MV-4-11 (cell line): ENCODE data around the gene ACTG2.
"Not testable (repeated sequence)": the region's sequence is repeated elsewhere in the genome, so short reads cannot be mapped to it uniquely, and the experiment has no call there.

Experiments
- DNase-seq: peaks from one replicate; lab custom pipeline; 2025; lab: John Stamatoyannopoulos, UW

The ACTG2 gene

DNA sequence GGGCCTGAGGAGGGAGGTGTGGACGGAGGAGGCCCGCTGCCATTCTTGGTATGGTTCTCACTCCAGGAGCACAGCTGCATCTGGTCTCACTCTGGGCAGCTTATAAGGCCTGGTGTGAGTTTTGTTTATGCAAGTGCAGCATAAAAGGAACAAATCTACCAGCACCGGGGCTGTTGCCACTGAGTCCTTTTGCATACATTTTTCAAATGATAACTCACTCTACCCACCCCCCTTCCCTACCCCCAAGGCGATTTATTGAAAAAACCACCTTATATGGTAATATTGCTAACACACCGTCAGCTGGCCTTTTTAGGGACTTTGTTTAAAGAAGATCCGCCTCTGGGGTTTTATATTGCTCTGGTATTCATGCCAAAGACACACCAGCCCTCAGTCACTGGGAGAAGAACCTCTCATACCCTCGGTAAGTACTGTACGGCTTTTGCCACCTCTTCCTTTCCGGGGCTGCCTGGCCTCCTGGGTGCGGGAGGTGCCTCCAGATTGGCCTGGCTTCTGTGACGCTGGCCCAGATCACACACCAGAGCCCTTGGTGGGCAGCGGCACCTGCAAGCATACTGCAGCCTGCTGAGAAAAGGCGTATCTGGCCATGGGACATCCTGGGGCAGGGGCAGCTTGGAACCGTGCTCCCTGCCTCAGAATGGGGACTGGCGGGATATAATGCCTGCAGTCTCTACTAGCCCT is at the start of gene ACTG2:
Gene ACTG2 (plus strand): TSS at position 378 of the 699 bp plus-strand sequence. CDS start 8,304 bp downstream, outside the sequence.
- DNase-seq = no peak

DNA sequence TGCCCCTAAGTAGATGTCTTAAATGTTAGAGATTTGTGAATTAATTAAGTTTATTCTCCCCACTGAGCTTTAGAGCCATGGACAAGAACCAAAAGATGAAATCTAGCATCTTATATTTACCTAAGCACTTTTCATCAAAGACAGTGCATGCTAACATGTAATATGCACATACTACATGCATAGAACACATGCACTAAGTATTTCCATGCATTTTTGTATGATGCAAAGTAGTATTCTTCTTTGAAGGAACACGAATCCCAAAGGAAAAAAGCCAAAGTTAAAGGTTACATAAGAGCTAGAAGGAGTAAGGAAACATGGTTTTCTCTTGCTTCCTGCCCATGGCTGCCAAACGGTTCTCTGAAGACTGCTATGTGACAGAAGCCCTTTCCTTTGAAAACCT is 48.7 kb upstream of the ACTG2 start:
- no peak for DNase-seq

DNA sequence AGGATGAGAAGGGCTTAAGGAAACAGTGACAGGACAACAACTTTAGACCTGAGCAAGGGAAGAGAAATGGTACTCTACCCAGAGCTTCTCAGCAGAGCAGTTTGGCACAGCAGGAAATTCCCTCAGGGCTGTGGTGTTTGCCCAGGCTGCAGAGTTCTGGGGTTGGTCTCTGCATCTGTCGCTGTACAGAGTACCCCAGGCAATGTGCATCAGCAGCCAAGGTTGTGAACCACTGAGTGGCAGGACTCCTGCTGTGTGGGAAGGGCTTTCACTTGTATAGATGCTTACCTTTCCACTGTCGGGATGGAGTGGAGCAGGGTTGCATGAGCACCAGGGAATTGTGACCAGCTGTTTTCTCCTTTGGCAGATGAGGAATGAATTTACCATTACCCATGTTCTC is 42.8 kb upstream of the ACTG2 start:
- DNase-seq = no peak

DNA sequence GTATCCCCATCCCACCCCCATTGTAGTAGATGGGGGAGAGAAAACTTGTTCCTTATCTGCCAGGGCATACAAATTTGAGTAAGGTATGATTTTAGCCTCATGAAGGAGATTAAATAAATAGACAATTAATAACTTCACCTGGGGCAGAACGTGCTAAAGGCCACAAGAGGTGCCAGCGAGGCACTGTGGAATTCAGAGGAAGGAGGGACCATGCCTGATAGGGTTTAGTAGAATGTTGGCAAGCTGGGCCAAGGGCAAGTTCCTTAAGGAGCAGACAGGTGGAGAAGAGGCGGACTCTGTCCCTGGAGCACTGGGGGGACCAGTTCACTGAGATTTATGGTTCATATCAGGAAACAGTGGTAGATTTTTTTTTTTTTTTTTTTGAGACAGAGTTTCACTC is 41.5 kb upstream of the ACTG2 start:
- no peak for DNase-seq

DNA sequence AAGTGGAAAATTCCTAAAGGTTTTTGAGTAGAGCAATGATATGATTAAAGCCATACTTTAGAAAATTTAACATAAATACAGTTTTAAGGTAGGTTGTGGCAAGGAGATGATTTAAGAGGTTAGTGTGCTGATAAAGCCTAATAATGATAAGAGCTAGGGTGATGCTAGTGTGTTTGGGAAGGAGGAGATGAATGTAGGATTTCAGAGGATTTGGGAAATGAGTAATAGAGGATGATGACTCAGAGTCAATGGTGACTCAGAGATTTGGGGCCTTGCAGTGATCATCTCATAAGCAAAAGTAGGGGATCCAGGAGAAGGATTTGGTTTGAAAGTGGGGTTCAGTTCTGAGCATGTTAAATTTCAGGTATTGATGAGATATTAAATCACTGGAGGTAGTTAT is 40.8 kb upstream of the ACTG2 start:
- no peak for DNase-seq

DNA sequence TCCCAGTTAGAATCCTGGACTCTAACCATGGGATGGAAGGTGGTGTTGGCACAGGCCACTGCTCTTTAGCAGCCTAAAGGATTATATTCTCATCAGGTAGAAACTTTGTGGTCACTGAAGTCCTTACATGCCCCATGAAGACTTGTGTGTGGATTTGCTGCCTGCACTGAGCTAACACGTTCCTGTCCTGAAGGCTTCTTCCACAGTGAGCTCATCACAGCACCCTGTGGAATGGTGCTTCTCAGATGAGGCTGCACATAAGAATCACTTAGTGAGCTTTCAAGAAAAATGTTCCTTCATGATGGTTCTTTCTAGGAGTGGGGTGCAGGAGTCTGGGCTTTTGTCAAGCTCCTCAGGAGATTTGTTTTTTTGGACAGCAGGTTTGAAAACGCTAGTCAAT is 37.3 kb upstream of the ACTG2 start:
- no peak for DNase-seq

DNA sequence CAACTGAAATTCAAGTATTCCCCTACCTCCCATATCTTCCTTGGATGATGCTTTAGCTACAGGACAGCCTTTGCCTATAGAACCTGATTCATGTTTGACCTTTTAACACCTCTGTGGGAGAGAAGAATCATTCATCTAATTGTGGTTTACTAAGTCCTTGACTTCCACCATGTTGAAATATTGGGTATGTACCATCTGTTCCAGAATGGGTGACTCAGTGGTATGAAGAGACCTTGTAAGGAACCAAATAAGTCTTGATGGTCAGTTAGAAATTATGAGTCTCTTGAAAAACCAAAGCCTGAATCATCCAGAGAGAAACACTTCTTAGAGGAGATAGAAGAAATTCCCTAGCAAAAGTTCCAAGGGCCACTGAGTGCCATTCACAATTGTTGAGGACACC is 36.6 kb upstream of the ACTG2 start:
- DNase-seq = peak; percentile 22

DNA sequence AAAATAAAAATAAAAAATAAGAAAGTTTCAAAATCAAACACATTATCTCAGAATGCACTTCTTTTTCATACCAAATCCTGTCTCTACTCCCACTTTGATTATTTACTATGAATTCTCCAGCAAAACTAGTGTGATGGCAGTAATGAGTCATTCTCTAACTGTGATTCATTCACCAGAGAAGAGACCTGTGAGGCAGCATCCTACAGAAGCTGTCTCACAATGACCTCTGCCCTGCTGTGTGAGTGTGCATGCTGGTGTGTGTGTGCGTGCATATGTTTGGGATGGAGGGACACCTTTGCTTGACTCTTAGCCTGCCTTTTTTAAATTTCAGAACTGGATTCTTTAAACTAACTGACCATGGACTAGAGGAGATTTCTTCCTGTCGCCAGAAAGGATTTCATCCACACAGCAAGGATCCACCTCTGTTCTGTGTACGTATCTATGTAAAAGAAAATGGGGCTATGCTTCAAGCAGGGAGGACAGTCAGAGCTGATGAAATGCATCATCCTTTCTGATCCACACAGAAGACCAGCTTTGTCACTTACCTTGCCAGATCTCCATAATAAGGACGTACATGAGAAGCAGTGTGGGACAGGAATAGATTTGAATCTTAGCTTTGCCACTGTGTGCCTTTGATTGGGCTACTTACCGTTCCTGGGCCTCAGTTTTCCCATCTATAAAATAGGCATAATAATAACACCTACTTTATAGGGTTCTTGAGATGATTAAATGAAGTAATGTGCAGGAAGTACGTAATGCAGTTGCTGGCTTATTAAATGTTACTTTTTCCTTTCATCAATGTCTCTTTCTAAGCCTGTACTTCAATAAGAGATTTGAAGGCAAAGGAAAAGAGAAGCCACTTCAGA is 32.9 kb upstream of the ACTG2 start:
- DNase-seq = peak; percentile 10

DNA sequence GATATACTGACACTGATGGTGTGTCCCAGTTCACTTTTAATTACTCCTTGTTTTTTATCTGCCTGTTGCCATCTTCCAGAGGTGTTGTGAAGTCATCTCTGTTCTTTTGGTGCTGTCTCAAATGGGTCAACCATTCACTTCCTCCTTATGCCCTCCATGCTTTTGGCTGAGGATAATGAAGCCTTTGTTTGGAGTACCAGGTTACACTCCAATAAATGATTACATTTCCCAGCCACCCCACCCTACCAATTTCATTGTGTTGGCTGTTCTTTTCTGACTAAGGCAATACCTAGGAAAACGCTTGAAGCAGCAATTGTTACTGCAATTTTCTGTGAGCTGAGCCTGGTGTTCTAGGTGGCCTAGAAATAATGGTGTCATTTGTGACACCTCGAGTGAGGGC is 29.8 kb upstream of the ACTG2 start:
- no peak for DNase-seq

DNA sequence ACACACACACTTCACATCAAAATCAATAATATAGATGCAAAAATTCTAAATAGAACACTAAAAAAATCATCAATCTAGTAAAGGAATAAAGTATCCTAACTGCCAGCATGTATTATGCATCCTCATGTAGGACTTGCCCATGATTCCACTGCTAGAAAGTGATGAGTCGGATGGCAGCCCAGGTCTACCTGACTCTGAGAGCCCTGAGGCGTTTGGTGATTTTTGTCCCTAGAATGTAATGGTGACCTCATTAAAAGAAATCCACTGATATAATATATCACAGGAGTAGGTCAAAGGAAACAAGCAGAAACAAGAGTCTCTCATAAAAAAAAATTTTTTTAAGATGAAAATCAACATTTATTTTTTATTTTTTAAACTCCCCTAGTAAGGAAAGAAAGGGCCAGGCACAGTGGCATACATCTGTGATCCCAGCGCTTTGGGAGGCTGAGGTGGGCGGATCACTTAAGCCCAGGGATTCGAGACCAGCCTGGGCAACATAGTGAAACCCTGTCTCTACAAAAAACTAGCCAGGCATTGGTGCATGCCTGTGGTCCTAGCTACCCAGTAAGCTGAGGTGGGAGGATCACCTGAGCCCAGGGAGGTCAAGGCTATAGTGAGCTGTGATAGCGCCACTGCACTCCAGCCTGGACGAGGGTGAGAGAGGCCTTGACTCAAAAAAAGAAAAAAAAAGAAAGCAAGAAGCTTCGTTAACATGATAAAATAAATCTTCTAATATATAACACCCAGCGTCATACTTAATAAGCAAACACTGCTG is 24.4 kb upstream of the ACTG2 start:
- DNase-seq = no peak

DNA sequence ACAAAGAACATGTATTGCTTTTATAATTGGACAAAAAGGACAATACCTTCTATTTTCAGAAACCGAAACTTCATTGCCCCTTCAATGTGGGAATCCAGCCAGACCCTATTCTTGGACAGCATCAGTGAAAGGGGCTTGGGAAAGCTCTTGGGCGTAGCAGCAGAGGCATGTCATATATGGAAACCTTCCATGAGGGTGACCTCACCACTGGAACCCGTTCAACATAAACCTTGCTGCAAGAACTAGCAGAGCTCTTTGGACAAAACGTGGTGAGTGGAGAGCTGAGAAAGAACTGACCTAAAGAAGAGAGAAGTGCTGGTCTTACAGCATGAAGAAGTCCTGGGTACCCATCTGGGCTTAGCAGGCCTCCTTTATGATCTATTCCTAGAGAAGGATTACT is 22.7 kb upstream of the ACTG2 start:
- no peak for DNase-seq

DNA sequence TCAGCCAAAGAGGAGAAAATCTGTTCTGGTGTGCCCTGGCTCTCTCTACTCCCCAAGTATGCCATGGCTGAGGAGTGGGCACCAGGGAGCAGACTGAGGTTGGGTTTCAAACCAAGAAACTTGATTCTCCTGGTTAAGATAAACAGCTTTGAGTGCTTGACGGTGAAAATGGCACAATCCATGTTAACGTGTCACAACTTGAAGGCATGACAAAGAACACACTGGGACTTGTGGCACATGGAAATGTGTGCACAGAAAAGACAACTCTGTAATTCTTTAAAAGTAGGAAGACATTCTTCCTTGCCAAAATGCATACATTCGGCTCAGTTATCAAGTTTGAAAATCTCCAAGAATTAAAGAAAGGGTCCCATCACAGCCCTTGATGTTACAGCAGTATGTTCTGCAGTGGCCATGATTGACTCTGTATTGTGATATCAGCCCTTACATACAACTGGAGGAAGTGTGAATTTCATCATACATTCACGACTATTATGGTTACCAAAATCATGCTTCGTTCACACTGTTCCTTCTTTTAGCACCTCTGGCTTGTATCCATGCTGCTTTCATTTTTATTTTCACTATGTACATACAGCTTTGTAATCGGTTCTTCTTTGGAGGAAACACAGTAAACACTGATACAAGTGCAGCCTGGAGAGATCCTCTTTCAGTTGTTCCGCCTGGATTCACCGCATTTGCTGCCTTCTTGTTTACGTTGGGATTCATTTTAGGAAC is 15.6 kb upstream of the ACTG2 start:
- DNase-seq = peak; percentile 92

DNA sequence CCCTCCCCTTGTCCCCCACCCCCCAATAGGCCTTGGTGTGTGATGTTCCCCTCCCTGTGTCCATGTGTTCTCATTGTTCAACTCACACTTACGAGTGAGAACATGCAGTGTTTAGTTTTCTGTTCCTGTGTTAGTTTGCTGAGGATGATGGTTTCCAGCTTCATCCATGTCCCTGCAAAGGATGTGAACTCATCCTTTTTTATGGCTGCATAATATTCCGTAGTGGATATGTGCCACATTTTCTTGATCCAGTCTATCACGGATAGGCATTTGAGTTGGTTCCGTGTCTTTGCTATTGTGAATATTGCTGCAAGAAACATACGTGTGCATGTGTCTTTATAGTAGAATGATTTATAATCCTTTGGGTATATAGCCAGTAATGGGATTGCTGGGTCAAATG is 14.8 kb upstream of the ACTG2 start:
- DNase-seq = not testable (repeated sequence)

DNA sequence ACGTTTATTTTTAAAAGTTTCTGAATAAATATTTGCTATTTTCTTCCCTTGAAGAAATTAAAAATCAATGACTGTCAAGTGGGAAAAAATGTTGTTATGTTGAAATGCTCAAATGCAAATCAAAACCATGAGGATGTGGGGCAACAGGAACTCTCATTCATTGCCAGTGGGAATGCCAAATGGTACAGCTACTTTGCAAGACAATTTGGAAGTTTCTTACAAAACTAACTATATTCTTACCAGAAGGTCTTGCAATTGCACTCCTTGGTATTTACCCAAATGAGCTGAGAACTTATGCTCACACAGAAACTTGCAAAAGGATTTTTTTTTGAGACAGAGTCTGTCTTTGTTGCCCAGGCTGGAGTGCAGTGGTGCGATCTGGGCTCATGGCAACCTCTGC is 7.4 kb upstream of the ACTG2 start:
- no peak for DNase-seq

DNA sequence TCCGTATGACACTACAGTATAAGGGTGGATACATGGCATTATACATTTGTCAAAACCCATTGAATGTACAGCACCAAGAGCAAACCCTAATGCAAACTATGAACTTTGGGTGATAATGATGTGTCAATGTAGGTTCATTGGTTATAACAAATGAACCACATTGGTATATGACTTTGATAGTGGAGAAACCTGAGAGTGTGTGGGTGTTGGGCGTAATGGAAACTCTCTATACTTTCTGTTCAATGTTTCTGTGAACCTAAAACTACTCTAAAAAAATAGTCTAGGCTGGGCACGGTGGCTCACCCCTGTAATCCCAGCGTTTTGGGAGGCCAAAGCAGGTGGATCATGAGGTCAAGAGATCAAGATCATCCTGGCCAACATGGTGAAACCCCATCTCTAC is 6.5 kb upstream of the ACTG2 start:
- no peak for DNase-seq

DNA sequence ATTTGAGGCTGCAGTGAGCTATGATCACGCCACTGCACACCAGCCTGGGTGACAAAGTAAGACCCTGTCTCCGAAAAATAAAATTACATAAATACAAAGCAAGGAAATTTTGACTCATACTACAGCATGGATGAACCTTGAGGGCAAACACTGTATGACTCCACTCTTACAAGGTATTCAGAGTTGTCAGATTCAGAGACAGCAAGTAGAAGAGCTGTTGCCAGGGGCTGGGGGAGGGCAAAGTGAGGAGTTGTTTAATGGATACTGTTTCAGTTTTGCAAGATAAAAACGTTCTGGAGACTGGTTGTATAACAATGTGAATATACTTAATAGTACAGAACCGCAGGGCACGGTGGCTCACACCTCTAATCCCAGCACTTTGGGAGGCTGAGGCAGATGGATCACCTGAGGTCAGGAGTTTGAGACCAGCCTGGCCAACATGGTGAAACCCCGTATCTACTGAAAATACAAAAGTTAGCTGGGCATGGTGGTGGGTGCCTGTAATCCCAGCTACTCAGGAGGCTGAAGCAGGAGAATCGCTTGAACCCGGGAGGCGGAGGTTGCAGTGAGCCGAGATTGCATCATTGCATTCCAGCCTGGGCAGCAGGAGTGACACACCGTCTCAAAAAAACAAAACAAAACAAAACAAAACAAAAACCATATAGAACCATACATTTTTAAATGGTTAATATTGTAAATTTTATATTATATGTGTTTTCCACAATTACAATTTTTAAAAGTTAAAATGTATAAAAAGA is 5.0 kb upstream of the ACTG2 start:
- DNase-seq = not testable (repeated sequence)

DNA sequence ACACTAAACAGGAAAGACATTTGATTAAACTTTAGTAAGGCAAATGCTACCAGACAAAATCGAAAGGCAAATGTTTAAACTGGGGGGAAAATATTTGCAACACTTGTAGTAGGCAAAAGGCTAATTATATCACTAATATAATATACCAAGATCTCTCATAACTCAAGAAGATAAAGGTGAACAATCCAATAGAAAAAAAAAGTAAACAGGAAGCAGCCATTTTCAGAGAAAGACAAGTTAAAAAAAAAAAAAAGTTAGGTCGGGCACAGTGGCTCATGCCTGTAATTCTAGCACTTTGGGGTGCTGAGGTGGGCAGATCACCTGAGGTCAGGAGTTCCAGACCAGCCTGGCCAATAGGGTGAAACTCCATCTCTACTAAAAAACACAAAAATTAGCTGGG is 4.4 kb upstream of the ACTG2 start:
- no peak for DNase-seq

DNA sequence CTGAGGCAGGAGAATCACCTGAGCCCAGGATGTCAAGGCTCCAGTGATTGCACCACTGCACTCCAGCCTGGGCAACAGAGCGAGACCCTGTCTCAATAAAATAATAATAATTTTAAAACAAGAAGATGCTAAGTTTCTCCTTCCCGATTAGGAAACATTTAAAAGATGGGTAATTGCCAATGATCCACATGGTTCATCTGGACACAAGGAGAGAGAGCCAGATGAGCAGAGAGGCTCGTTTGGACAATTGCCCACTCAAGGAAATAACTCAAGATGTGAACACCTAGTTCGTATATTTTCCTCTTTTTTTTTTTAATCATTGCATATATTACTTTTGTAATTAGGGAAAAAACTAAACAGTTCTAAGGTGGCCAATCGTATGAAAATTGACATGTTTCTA is 3.6 kb upstream of the ACTG2 start:
- no peak for DNase-seq

DNA sequence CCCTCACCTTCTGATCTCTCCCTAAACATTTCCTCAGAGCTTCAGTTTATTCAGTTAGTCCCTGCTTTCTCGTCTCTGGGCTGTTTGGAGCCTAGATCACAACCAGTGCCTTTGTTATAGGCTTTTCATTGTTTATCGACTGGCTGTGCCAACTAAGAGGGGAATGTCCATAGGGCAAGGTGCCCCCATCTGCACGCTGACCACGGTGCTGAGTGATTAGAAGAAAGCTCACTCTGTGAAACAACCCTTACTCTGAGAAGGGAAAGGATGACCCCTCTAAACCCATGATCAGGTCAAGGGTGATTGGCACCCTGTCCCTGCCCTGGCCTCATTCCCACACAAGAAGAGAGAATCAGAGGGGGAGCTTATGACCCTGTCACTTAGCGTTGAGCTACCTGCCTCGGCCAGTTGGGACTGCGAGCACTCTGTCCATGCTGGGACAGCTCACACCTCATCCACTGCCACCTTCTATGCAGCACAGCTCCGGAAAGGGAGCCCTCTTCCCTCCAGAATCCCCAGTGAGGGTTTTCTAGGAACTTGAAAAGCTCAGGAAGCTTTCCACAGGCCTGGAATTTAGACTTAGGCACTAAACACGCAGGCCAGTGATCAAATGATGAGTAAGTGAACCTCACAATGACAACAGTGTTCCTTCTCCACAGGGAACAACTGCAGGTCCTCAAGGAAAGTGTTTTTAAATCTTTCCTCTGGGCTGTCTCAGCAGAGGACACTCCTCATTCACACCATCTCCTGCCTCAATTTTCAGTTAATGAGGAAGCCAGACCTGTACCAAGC is 2.3 kb upstream of the ACTG2 start:
- DNase-seq = no peak

DNA sequence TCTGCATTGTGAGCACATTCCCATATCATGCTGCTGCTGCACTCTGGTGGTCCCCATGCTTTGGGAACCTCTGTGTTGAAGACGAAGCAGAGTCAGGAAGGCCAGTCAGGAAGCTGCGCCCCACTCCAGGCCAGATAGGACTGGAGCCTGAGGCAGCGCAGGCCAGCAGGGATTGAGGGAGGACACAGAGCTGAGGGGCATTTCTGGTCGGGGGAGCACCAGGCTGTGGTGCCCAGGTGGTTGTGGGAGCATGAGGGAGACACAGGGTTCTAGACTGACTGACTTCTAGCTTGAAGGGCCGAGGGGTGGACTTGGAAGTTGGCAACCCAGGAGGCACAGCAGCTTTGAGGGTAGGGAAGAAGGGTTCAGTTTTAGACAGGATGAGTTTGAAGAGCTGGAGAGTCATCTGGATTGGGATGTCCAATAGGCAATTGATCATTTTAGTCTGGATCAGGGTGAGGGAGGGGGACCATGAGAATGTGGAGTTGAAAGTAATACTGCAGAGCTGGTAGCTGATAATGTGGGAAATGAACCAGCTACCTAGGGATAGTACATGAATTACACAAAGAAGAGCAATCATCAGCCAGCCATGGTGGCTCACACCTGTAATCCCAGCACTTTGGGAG is 1.4 kb upstream of the ACTG2 start:
- DNase-seq = no peak
